Mucosa of stomach (tissue), 1 donor: ENCODE data around the gene SEC63.

ENCODE experiments used
- H3K27me3 ChIP-seq: one replicate; pipeline ENCODE4 v1.7.0; 2013; ENCODE audit warnings: mild to moderate bottlenecking, low read length; ENCODE audit not compliant: control insufficient read depth, insufficient read depth
- H3K36me3 ChIP-seq: one replicate; pipeline ENCODE4 v1.7.0; 2013; ENCODE audit warnings: low read length; ENCODE audit not compliant: control insufficient read depth, insufficient read depth
- H3K4me1 ChIP-seq: one replicate; pipeline ENCODE4 v1.7.0; 2013; ENCODE audit warnings: mild to moderate bottlenecking, low read length; ENCODE audit not compliant: control insufficient read depth, insufficient read depth
- H3K4me3 ChIP-seq: one replicate; pipeline ENCODE4 v1.7.0; 2013; ENCODE audit warnings: low read length
- H3K9ac ChIP-seq: one replicate; pipeline ENCODE4 v1.7.0; 2013; ENCODE audit warnings: mild to moderate bottlenecking, low read length, moderate library complexity
- H3K9me3 ChIP-seq: one replicate; pipeline ENCODE4 v1.7.0; 2013; ENCODE audit warnings: mild to moderate bottlenecking, low read length, moderate library complexity; ENCODE audit not compliant: control insufficient read depth
- donor health status: Pancreatic carcinoma.

SEC63 gene

GRCh38 chr6:107988570-107988969 is 30.6 kb upstream of the SEC63 start:
- no peaks in the 10 kb centered on the region for H3K9me3 ChIP-seq
- H3K27me3 ChIP-seq = no peaks in the 10 kb centered on the region
- H3K9ac ChIP-seq = no peak overlapping the region
- no peaks in the 10 kb centered on the region for H3K4me1 ChIP-seq
- H3K4me3 ChIP-seq = no peak overlapping the region
- H3K36me3 ChIP-seq = no peaks in the 10 kb centered on the region

GRCh38 chr6:107987805-107988204 is 29.8 kb upstream of the SEC63 start:
- Histone ChIP-seq H3K27me3 (no peaks in the 10 kb centered on the region), H3K9me3 (no peaks in the 10 kb centered on the region), H3K9ac (no peak overlapping the region), H3K4me1 (no peaks in the 10 kb centered on the region), H3K4me3 (no peak overlapping the region), H3K36me3 (no peaks in the 10 kb centered on the region)

- Histone ChIP-seq H3K4me1 (no peaks in the 10 kb centered on the region), H3K9me3 (no peaks in the 10 kb centered on the region), H3K27me3 (no peaks in the 10 kb centered on the region), H3K4me3 (no peak overlapping the region), H3K9ac (no peak overlapping the region), H3K36me3 (no peaks in the 10 kb centered on the region)
These were observed 27.7 kb upstream of the SEC63 start for GRCh38 chr6:107985701-107986100.

- H3K4me1 ChIP-seq = no peaks in the 10 kb centered on the region
- H3K9ac ChIP-seq = no peak overlapping the region
- H3K9me3 ChIP-seq = no peaks in the 10 kb centered on the region
- H3K4me3 ChIP-seq = no peak overlapping the region
- no peaks in the 10 kb centered on the region for H3K27me3 ChIP-seq
- H3K36me3 ChIP-seq = no peaks in the 10 kb centered on the region
These were observed 25.8 kb upstream of the SEC63 start for GRCh38 chr6:107983811-107984210.

GRCh38 chr6:107982486-107982885 is 24.5 kb upstream of the SEC63 start:
- Histone ChIP-seq H3K36me3 (no peaks in the 10 kb centered on the region), H3K27me3 (no peaks in the 10 kb centered on the region), H3K4me3 (no peak overlapping the region), H3K4me1 (no peaks in the 10 kb centered on the region), H3K9me3 (no peaks in the 10 kb centered on the region), H3K9ac (no peak overlapping the region)

- no peaks in the 10 kb centered on the region for H3K9me3 ChIP-seq
- no peak overlapping the region for H3K9ac ChIP-seq
- H3K4me3 ChIP-seq = no peak overlapping the region
- no peaks in the 10 kb centered on the region for H3K4me1 ChIP-seq
- H3K36me3 ChIP-seq = no peaks in the 10 kb centered on the region
- no peaks in the 10 kb centered on the region for H3K27me3 ChIP-seq
These were observed 23.7 kb upstream of the SEC63 start for GRCh38 chr6:107981695-107982094.

GRCh38 chr6:107977283-107977682 is 19.3 kb upstream of the SEC63 start:
- Histone ChIP-seq H3K27me3 (no peaks in the 10 kb centered on the region), H3K9me3 (no peaks in the 10 kb centered on the region)

GRCh38 chr6:107976155-107976783 is 18.3 kb upstream of the SEC63 start:
- H3K27me3 ChIP-seq = no peaks in the 10 kb centered on the region
- no peaks in the 10 kb centered on the region for H3K9me3 ChIP-seq
- no peak overlapping the region for H3K9ac ChIP-seq
- H3K4me3 ChIP-seq = no peak overlapping the region
- no peaks in the 10 kb centered on the region for H3K36me3 ChIP-seq
- no peaks in the 10 kb centered on the region for H3K4me1 ChIP-seq

More at GRCh38 chr6:107977283-107977682, 19.3 kb upstream of the SEC63 start:
- Histone ChIP-seq H3K4me3 (no peak overlapping the region), H3K36me3 (no peaks in the 10 kb centered on the region), H3K4me1 (no peaks in the 10 kb centered on the region), H3K9ac (no peak overlapping the region)

- H3K4me1 ChIP-seq = no peaks in the 10 kb centered on the region
- no peak overlapping the region for H3K4me3 ChIP-seq
- H3K9me3 ChIP-seq = no peaks in the 10 kb centered on the region
- H3K27me3 ChIP-seq = no peaks in the 10 kb centered on the region
- no peaks in the 10 kb centered on the region for H3K36me3 ChIP-seq
- H3K9ac ChIP-seq = no peak overlapping the region
These were observed 15.6 kb upstream of the SEC63 start for GRCh38 chr6:107973594-107973993.

GRCh38 chr6:107972413-107973096 is 14.5 kb upstream of the SEC63 start:
- Histone ChIP-seq H3K36me3 (no peaks in the 10 kb centered on the region), H3K27me3 (no peaks in the 10 kb centered on the region), H3K4me1 (no peaks in the 10 kb centered on the region), H3K9ac (no peak overlapping the region), H3K4me3 (no peak overlapping the region), H3K9me3 (no peaks in the 10 kb centered on the region)

GRCh38 chr6:107971181-107971580 is 13.2 kb upstream of the SEC63 start:
- Histone ChIP-seq H3K4me1 (no peaks in the 10 kb centered on the region), H3K9me3 (no peaks in the 10 kb centered on the region), H3K9ac (no peak overlapping the region), H3K36me3 (no peaks in the 10 kb centered on the region), H3K27me3 (no peaks in the 10 kb centered on the region), H3K4me3 (no peak overlapping the region)

- H3K36me3 ChIP-seq = no peaks in the 10 kb centered on the region
- H3K9me3 ChIP-seq = no peaks in the 10 kb centered on the region
- no peak overlapping the region for H3K4me3 ChIP-seq
- no peaks in the 10 kb centered on the region for H3K4me1 ChIP-seq
- no peak overlapping the region for H3K9ac ChIP-seq
- no peaks in the 10 kb centered on the region for H3K27me3 ChIP-seq
These were observed 12.2 kb upstream of the SEC63 start for GRCh38 chr6:107970255-107970654.
